SH-SY5Y (cell line): ENCODE data around the gene NAT14.

Experiments
- GATA2 ChIP-seq: IDR thresholded peaks from 2 replicates; pipeline ENCODE4 v1.6.1; 2011; ENCODE audit warnings: mild to moderate bottlenecking, low read depth, low read length
- GATA3 ChIP-seq: IDR thresholded peaks from 2 replicates; pipeline ENCODE4 v1.6.1; 2011; ENCODE audit warnings: low read depth, mild to moderate bottlenecking, low read length, moderate library complexity

GRCh38 chr19:55443824-55444480 lies 41.0 kb upstream of the NAT14 start:
- TF ChIP-seq GATA3 (no peak), GATA2 (no peak)
